Measurements from ENCODE around the gene JARID2. TPM values are rescaled to one million over a fixed set of nuclear protein-coding genes. Genes with fewer than 3 reads are reported as not detected.

The JARID2 gene
- total and polyA plus RNA-seq, 2 of the 13 experiments (the other 11 are each of a cell fraction or from before 2014, with no cell fraction given) = 7.5 to 10.3 TPM

- TF ChIP-seq IKZF5 (CRISPR knock-in tag; IDR thresholded peaks at IDR 0.05) = 0 out of 2 replicates have a peak, but pooled peaks have one; percentile 17
- TF ChIP-seq CREB1 (IDR thresholded peaks at IDR 0.05) = 0 out of 2 replicates have a peak, but pooled peaks have one; percentile 5
- TF ChIP-seq CREB1 (CRISPR knock-in tag; IDR thresholded peaks at IDR 0.05) = no peak
- TF ChIP-seq MAF1 (CRISPR knock-in tag; IDR thresholded peaks at IDR 0.05; ENCODE audit: borderline replicate concordance) = no peak
- peak; percentile 65 for TF ChIP-seq TEAD3 (CRISPR knock-in tag; optimal IDR thresholded peaks at IDR 0.05; ENCODE audit: borderline replicate concordance)
Measured at GRCh38 chr6:15429141-15430110, 183.6 kb downstream of the JARID2 start (continued).

DNA sequence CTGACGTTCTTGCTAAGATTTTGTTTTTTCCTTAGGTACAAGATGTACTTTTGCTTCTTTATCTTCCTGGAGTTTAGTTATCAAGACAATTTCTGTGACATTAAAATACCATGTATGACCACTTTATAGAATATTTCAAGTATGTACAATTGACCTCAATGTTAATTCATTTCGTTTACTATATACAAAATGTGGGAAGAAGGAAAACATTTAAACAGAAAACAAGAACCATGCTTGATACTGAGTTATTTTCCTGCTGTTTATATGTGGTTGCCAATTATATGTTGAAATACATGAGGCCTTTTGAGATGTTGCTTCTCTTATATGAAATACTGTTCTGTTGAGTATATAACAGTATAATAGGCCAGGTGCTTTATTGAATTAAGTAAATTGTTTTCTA lies 184.3 kb downstream of the JARID2 start:
- ATAC-seq (no peak), DNase-seq (ENCODE audit: low spot score) (no peak), FAIRE-seq (no peak)
- Histone ChIP-seq H3K79me2 (ENCODE audit: insufficient read depth, low read length) (peaks cover 4% of the 10 kb centered on the region), H3K27me3 (ENCODE audit: control insufficient read depth in 1 of 2, insufficient read depth in 2 of 2, low read length in 2 of 2) (no peaks in the 10 kb centered on the region), H3K4me1 (ENCODE audit: insufficient read depth, low read length) (peaks cover 65% of the 10 kb centered on the region), H3K4me3 (replicated peaks in 1 of 3; ENCODE audit: insufficient read depth in 1 of 3, low read depth in 2 of 3, low read length in 3 of 3) (no peak overlapping the region), H3K9me3 (ENCODE audit: low read length) (no peaks in the 10 kb centered on the region; the same call in 1 of the 2 replicates), H3K9ac (ENCODE audit: insufficient read depth, low read depth, low read length) (no peak overlapping the region), H4K20me1 (ENCODE audit: insufficient read depth, low read length) (peaks cover 22% of the 10 kb centered on the region; the same call in 1 of the 2 replicates), H3K4me2 (ENCODE audit: low read depth, low read length) (0 out of 2 replicates have a peak overlapping the region, but pooled peaks have one; percentile 47), H2AFZ (ENCODE audit: low read length) (no peak overlapping the region), H3K27ac (ENCODE audit: extremely low read length, insufficient read depth, low read length) (peak overlapping the region; percentile 33), H3K36me3 (replicated peaks in 1 of 2; ENCODE audit: control insufficient read depth in 1 of 2, insufficient read depth in 2 of 2, low read length in 2 of 2) (no peaks in the 10 kb centered on the region)
- CTCF ChIA-PET (ENCODE audit: low intra/inter-chr PET ratio, low total read pairs) = no interaction called here
- 75% methylated on average over 2 of the region's 2 CpGs for WGBS (ENCODE audit: low lambda C conversion rate)
- no TSS peak for BruUV-seq (replicated peaks)
- intact Hi-C loops (cut with micrococcal nuclease; ENCODE audit: unreplicated experiment) = loop anchor here (5.0 kb wide), 1 partner anchor 62 kb away; no protein-coding TSS in a partner anchor
- POLR2A ChIA-PET = no interaction called here
- in situ Hi-C loops (cut with HindIII; ENCODE audit: extremely low pct_ligation_motif_present, low pct_unique_long_range_greater_than_20kb) = no loop called here
- TF ChIP-seq MATR3 (CRISPR knock-in tag; IDR thresholded peaks at IDR 0.05) (no peak), ZKSCAN1 (IDR thresholded peaks at IDR 0.05; ENCODE audit: low read length) (no peak), RCOR2 (CRISPR knock-in tag; IDR thresholded peaks at IDR 0.05) (no peak), BORCS8-MEF2B (CRISPR knock-in tag; IDR thresholded peaks at IDR 0.05) (no peak), ZNF674 (CRISPR knock-in tag; IDR thresholded peaks at IDR 0.05; ENCODE audit: low read depth) (no peak), ZBTB7A (CRISPR knock-in tag; IDR thresholded peaks at IDR 0.05) (no peak), ZNF468 (CRISPR knock-in tag; IDR thresholded peaks at IDR 0.05) (no peak), ZNF577 (CRISPR knock-in tag; IDR thresholded peaks at IDR 0.05; ENCODE audit: borderline replicate concordance, low read depth) (no peak), ZNF564 (CRISPR knock-in tag; IDR thresholded peaks at IDR 0.05) (no peak), SATB2 (CRISPR knock-in tag; IDR thresholded peaks at IDR 0.05) (no peak), KLF16 (CRISPR knock-in tag; IDR thresholded peaks at IDR 0.05) (no peak)
- TF ChIP-seq, protein P1, sequence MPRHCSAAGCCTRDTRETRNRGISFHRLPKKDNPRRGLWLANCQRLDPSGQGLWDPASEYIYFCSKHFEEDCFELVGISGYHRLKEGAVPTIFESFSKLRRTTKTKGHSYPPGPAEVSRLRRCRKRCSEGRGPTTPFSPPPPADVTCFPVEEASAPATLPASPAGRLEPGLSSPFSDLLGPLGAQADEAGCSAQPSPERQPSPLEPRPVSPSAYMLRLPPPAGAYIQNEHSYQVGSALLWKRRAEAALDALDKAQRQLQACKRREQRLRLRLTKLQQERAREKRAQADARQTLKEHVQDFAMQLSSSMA (CRISPR knock-in tag; IDR thresholded peaks at IDR 0.05) = no peak

Data from HepG2 (cell line).